GM20431 (cell line): ENCODE results near the gene KRTAP21-1.
"Not testable (repeated sequence)": the region's sequence is repeated elsewhere in the genome, so short reads cannot be mapped to it uniquely, and the experiment has no call there.

ENCODE experiments used
- in situ Hi-C: fragments of 300-500 bp; cut with MseI, MboI; formaldehyde crosslinking; loops from one replicate; pipeline ENCODE4 v1.15.0; 2020; ENCODE audit warnings: low sequenced_read_pairs; ENCODE audit not compliant: unreplicated experiment

Gene KRTAP21-1

GRCh38 chr21:30755328-30755727 is at the start of gene KRTAP21-1:
Gene KRTAP21-1 (minus strand): TSS chr21:30755428. CDS start chr21:30755378, 50 bp downstream.
- in situ Hi-C loops = not testable (repeated sequence)

DNA sequence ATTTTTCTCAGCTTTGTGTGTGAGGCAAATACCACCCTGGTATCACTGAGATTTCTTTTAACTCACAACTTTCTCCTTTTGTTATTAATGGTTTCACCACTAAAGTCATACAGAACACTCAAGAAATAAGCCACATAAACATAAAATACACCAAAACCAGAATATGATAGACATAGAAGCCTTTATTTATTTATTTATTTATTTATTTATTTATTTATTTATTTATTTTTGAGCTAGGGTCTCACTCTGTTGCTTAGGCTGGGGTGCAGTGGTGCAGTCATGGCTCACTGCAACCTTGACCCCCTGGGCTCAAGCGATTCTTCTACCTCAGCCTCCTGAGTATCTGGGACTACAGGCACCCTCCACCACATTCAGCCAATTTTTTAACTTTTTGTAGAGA is 45.4 kb upstream of the KRTAP21-1 start:
- in situ Hi-C loops = no loop called here

DNA sequence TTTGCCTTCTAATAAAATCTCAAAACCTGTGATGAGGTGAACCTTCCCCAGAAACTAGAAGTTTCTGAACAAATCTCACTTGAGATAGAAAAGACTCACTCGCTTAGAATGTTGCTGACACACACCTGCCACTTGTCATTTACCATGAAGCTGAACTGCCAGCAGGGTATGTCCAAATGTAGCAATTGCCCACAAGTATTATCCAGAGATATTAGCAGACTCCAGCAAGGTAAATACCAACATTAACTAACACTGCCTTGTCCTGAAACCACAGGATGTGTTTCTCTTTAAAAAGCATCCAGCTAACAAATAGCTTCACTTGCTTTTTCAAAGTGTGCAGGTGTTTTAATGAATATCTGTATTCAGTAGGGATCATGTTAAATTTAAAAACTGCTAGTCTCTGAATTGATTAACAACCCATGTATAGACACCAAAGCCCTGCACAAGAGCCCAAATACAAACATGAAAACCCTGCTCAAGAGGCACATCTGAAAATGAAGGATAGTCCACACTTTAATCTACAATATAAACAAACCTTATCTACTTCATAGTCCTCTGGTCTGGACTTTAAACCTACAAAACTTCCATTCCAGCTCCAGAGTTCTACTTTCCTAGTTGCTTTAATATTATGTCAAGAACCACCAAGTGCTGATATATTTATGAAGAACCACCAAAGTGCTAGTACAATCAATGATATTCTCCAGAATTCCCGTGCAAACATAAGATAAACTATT is 38.5 kb upstream of the KRTAP21-1 start:
- in situ Hi-C loops = no loop called here

GRCh38 chr21:30779249-30779648 is 24.0 kb upstream of the KRTAP21-1 start:
- in situ Hi-C loops = no loop called here

- in situ Hi-C loops = no loop called here
Observed at GRCh38 chr21:30769724-30770431, 14.7 kb upstream of the KRTAP21-1 start.

DNA sequence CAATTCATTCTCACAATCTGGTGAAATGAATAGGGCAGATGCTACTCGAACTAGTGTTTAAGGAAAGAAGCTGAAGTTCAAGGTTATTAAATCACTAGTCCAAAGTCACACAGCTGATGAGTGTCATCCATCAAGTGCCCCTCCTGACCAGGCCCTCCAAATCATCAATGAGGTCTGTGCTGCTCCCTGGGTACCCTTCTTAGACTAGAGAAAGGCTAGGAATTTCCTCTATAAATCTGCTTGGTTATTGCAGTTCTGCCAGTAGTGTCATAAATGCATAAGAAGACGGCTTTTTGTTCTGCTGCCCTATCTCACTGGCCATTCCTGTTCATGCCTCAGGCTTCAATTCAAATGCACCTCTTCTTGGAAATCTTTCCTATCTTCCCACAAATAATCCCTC is 5.5 kb upstream of the KRTAP21-1 start:
- in situ Hi-C loops = no loop called here

GRCh38 chr21:30758306-30758705 is 3.1 kb upstream of the KRTAP21-1 start:
- in situ Hi-C loops = no loop called here

GRCh38 chr21:30747159-30747558 is 8.1 kb downstream of the KRTAP21-1 start, which contains the start of gene KRTAP21-2:
Gene KRTAP21-2 (minus strand): TSS chr21:30747259. CDS start chr21:30747202, 57 bp downstream.
- in situ Hi-C loops = no loop called here

- in situ Hi-C loops = no loop called here
Observed at GRCh38 chr21:30740462-30740861, 14.8 kb downstream of the KRTAP21-1 start.

GRCh38 chr21:30733026-30733425 is 22.2 kb downstream of the KRTAP21-1 start:
- in situ Hi-C loops = no loop called here

DNA sequence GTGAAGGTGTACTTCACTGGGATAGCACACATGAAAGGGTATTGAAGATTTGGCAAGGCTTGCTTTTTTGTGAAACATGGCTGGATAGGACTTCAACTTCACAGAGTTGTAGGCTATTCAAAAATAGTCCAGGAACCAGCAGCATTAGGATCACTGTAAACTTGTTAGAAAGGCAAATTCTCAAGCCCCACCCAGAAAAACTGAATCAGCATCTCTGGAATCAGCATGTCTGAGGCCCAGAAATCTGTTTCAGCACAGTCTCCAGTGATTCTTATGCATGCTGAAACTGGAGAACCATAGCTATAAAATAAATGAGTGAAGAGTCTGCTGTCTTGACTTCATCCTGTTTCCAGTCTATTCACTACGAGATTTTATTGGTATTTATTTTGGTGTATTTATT is 28.5 kb downstream of the KRTAP21-1 start:
- in situ Hi-C loops = no loop called here

DNA sequence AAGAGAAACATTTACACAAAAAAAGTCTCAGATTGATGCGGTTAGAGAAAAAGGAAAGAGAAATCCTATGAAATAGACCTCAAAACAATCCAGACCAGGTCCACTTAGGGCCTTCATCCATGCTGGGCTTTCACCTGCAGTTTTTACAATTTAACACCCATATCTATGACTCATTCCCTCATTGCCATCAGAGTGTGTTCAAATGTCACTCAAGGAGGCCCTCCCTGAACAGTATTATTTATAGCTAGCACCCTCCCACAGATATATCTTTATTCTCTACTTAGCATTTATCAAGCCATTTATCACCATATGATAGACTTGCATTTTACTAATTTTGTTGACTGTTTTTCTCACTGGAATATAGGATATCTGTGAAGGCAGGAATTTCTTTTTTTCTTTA is 35.8 kb downstream of the KRTAP21-1 start:
- in situ Hi-C loops = no loop called here

GRCh38 chr21:30718239-30718909 is 36.9 kb downstream of the KRTAP21-1 start, which contains the start of gene KRTAP21-3:
Gene KRTAP21-3 (minus strand): TSS chr21:30718777. CDS start chr21:30718759, 18 bp downstream.
- in situ Hi-C loops = no loop called here

DNA sequence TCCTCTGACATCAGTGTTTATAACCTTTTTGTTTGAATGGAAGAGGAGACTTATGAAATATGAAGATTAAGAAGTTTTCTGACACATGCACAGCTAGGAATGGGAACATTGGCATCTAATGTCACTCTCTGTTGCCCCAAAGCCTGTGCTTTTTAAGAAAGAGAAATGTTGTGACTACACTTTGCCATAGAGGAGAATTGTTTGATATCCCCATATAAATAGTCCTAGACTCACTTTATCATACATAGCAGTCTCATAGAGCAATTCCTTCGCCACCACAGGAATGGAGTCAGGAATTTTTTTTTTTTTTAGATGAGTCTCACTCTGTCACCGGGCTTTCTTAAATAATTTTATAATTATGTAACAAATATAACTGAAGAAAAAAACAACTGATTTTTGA is 38.1 kb downstream of the KRTAP21-1 start:
- in situ Hi-C loops = no loop called here

GRCh38 chr21:30714946-30715345 is 40.3 kb downstream of the KRTAP21-1 start:
- in situ Hi-C loops = no loop called here

- in situ Hi-C loops = no loop called here
Observed at GRCh38 chr21:30714456-30714855, 40.8 kb downstream of the KRTAP21-1 start.

DNA sequence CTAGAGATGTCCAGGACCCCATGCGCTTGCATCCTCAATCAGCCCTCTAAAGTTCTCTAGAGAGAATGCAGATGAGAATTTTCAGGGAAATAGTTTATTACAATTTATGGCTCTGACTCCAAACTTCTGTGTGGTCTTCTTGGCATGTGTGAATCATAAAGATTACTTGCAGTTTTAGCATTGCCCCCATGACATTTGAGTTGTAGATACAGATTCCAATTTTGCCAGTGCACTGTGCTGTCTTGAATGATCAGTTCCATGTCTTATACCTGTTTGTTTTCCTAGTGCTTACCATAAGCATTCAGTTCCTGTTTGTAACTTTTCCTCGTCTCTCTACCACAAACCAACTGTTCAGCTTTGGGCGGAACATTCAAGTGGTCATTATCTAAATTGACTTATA is 41.5 kb downstream of the KRTAP21-1 start:
- in situ Hi-C loops = no loop called here

- in situ Hi-C loops = no loop called here
Observed at GRCh38 chr21:30710499-30710898, 44.7 kb downstream of the KRTAP21-1 start.

- in situ Hi-C loops = no loop called here
Observed at GRCh38 chr21:30707409-30707808, 47.8 kb downstream of the KRTAP21-1 start.
